ENCODE results near the gene VENTX. TPM values are rescaled to one million over a fixed set of nuclear protein-coding genes. Genes with fewer than 3 reads are reported as not detected.
A peak's percentile ranks its signal among the peaks of the same experiment; 100 is the strongest.
"Not testable (repeated sequence)": the region's sequence is repeated elsewhere in the genome, so short reads cannot be mapped to it uniquely, and the experiment has no call there.

The VENTX gene
- total RNA-seq, 2 donors from 2014 or later: 0.44 to 0.63 TPM

DNA sequence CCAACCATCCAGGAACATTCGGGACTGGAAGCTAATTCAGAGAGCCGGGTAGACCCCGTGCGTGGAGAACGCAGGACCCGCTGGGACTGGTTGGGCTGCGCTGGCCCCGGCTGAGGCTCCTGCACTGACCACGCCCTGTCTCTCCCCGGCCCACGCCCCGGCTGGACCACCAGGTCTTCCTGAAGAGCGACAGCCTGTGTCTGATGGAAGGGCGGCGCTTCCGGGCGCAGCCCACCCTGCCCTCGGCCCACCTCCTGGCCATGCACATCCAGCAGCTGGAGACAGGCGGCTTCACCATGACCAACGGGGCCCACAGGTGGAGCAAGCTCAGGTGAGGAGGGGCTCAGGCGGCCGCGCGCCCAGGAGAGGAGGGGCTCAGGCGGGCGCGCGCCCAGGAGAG lies 17.9 kb upstream of the VENTX start:
- Histone ChIP-seq H3K27ac (no peak overlapping the region), H3K4me1 (no peaks in the 10 kb centered on the region), H3K4me3 (no peak overlapping the region), H3K36me3 (no peaks in the 10 kb centered on the region), H3K9me3 (no peaks in the 10 kb centered on the region), H3K27me3 (peaks cover 0 to 3% of the 10 kb centered on the region in 2 donors)
- DNase-seq (ENCODE audit: low spot score): no peak
- TF ChIP-seq, protein P1, sequence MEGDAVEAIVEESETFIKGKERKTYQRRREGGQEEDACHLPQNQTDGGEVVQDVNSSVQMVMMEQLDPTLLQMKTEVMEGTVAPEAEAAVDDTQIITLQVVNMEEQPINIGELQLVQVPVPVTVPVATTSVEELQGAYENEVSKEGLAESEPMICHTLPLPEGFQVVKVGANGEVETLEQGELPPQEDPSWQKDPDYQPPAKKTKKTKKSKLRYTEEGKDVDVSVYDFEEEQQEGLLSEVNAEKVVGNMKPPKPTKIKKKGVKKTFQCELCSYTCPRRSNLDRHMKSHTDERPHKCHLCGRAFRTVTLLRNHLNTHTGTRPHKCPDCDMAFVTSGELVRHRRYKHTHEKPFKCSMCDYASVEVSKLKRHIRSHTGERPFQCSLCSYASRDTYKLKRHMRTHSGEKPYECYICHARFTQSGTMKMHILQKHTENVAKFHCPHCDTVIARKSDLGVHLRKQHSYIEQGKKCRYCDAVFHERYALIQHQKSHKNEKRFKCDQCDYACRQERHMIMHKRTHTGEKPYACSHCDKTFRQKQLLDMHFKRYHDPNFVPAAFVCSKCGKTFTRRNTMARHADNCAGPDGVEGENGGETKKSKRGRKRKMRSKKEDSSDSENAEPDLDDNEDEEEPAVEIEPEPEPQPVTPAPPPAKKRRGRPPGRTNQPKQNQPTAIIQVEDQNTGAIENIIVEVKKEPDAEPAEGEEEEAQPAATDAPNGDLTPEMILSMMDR (IDR thresholded peaks at IDR 0.05): no peak

DNA sequence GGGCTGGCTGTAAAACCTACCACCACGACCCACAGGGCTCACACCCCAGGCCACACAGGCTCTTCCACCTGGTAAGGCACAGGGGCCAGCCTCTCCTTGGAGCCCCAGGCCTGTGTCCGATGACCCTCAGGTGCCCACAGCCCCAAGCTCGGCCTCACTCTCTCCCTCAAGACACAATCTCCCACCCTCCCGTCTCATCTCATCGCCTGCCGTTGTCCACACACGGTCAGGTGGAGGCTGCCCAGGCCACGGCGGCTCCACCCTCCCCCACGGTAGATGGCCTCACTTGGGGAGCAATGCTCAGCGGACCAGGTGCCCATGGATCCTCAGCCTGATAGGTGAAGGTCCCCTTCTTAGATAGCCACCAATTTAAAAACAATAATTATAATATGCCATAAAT lies 16.3 kb upstream of the VENTX start:
- no peak for DNase-seq (ENCODE audit: low spot score)
- H3K4me3 ChIP-seq: no peak overlapping the region
- no peaks in the 10 kb centered on the region for H3K4me1 ChIP-seq
- TF ChIP-seq, protein P1 (IDR thresholded peaks at IDR 0.05): no peak
- H3K9me3 ChIP-seq: no peaks in the 10 kb centered on the region
- H3K27me3 ChIP-seq: peaks cover 0 to 3% of the 10 kb centered on the region in 2 donors
- no peak overlapping the region for H3K27ac ChIP-seq
- no peaks in the 10 kb centered on the region for H3K36me3 ChIP-seq

DNA sequence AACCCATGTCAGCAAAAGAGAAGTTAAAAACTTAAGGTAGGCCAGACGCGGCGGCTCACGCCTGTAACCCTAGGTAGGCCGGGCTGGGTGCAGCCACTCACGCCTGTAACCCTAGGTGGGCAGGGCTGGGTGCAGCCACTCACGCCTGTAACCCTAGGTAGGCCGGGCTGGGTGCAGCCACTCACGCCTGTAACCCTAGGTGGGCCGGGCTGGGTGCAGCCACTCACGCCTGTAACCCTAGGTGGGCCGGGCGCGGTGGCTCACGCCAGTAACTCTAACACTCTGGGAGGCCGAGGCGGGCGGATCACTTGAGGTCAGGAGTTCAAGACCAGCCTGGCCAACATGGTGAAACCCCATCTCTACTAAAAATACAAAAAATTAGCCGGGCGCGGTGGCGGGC lies 15.9 kb upstream of the VENTX start:
- H3K4me3 ChIP-seq; H3K27ac ChIP-seq; H3K36me3 ChIP-seq; H3K9me3 ChIP-seq; H3K27me3 ChIP-seq; H3K4me1 ChIP-seq; DNase-seq (ENCODE audit: low spot score): not testable (repeated sequence)

DNA sequence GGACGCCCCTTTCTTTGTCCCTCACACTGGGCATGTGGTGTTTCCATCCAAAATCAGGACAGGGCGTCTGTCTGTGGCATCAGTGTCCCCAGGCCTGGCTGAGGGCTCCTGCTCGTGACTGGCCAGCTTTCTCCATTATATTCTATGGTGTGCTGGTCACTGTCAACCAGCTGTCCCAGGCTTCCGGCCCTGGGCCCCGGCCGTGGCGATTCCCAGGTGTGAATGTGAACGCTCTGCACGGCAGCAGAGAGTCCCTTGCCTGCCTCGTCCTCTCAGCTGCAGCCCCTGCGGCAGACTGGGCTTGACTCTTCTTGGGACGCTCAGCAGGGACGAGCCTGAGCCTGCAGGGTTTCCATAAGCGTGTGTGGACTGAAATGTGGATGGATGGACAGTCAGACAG lies 13.6 kb upstream of the VENTX start:
- peaks cover 0 to 5% of the 10 kb centered on the region in 2 donors for H3K27me3 ChIP-seq
- TF ChIP-seq, protein P1 (IDR thresholded peaks at IDR 0.05): no peak
- DNase-seq (ENCODE audit: low spot score): no peak
- H3K27ac ChIP-seq: no peak overlapping the region
- H3K9me3 ChIP-seq: no peaks in the 10 kb centered on the region
- H3K4me3 ChIP-seq: no peak overlapping the region
- no peaks in the 10 kb centered on the region for H3K36me3 ChIP-seq
- H3K4me1 ChIP-seq: no peaks in the 10 kb centered on the region

DNA sequence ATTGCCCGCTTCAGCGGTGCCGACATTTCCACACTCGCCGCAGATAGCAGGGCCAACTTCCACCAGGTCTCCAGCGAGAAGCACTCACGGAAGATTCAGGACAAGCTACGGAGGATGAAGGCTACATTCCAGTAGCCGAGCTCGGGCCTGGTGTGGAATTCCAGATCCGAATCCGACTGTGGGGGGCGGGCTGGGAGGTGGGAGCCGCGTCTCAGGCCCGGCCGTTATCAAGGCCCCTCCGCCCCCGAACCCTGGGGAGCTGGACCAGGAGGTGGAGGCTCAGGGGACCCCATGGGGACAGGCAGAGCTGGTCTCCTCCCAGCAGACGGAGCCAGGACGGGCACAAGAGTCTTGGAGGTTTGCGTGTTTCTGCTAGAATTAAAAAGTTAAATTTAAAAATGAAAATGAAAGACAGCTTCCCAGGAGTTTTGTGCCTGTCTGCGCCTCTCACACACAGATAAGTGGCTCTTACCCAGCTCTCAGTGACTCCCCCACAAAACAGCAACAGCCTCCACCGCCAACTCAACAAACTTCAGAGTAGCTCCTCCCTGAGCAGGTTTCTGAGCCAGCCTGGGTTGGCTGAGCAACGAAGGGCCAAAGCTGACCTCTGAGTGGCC lies 12.8 kb upstream of the VENTX start:
- TF ChIP-seq, protein P1 (IDR thresholded peaks at IDR 0.05): no peak
- DNase-seq (ENCODE audit: low spot score): no peak
- no peaks in the 10 kb centered on the region for H3K9me3 ChIP-seq
- H3K4me1 ChIP-seq: peaks cover 0 to 5% of the 10 kb centered on the region in 2 donors
- peaks cover 0 to 10% of the 10 kb centered on the region in 2 donors for H3K27me3 ChIP-seq
- H3K36me3 ChIP-seq: no peaks in the 10 kb centered on the region
- H3K27ac ChIP-seq: no peak overlapping the region
- peak overlapping the region in 1 of 2 donors; percentile 28 for H3K4me3 ChIP-seq

DNA sequence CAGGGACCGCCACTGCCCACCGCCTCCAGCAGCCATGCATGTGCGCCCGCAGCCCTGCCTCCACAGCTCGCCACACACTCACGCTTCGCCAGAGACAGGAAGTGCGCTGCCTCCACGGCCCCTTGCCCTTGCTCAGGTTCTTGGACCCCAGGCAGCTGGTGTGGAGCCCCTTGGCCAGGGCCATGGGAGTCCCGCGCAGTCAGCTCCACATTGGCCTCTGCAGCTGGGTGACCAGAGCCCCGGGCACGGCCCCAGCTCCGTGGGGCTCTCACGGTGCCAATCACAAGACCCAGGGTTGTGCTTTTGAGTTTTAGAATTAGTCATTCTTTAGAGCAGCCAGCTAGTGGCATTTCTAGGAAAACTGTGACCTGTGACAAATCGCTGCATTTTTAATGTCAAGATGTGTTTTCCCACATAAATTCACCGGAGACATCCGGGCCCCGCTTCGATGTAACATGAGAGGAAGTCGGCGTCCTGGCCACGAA lies 11.9 kb upstream of the VENTX start:
- Histone ChIP-seq H3K4me3 (no peak overlapping the region), H3K9me3 (no peaks in the 10 kb centered on the region), H3K36me3 (no peaks in the 10 kb centered on the region), H3K4me1 (peaks cover 0 to 7% of the 10 kb centered on the region in 2 donors), H3K27me3 (peaks cover 0 to 14% of the 10 kb centered on the region in 2 donors), H3K27ac (no peak overlapping the region)
- TF ChIP-seq, protein P1 (IDR thresholded peaks at IDR 0.05): no peak
- no peak for DNase-seq (ENCODE audit: low spot score)

Measured in right atrium auricular region (tissue), 2 donors.